Mucosa of gallbladder (tissue), 1 donor: ENCODE results near the gene PRDM16. TPM values are rescaled to one million over a fixed set of nuclear protein-coding genes. Genes with fewer than 3 reads are reported as not detected.
A peak's percentile ranks its signal among the peaks of the same experiment; 100 is the strongest.

Experiments used
- DNase-seq: peaks from one replicate; pipeline ENCODE4 v3.0.0-alpha.2; 2020; ENCODE audit warnings: low spot score
- total RNA-seq: library from RNA; stranded (reverse); gene quantifications from one replicate; pipeline ENCODE4 v1.2.1, GENCODE V29; 2021
- donor health status: DM: no; HTN: no; CAD: no.

PRDM16 gene
- total RNA-seq, 1 donor from 2014 or later = 29.3 TPM

GRCh38 chr1:3410142-3410925 is 341.3 kb downstream of the PRDM16 start:
- peak; percentile 43 for DNase-seq

- no peak for DNase-seq
These were observed 342.8 kb downstream of the PRDM16 start for GRCh38 chr1:3411806-3412205.

GRCh38 chr1:3412376-3412775 is 343.4 kb downstream of the PRDM16 start:
- DNase-seq = no peak

GRCh38 chr1:3413975-3414710 is 345.1 kb downstream of the PRDM16 start:
- DNase-seq = no peak

GRCh38 chr1:3415260-3416090 is 346.5 kb downstream of the PRDM16 start:
- DNase-seq = no peak

GRCh38 chr1:3417082-3417739 is 348.2 kb downstream of the PRDM16 start:
- peak; percentile 18 for DNase-seq

GRCh38 chr1:3417934-3418333 is 348.9 kb downstream of the PRDM16 start:
- DNase-seq = peak; percentile 42

GRCh38 chr1:3418600-3418999 is 349.6 kb downstream of the PRDM16 start:
- DNase-seq = no peak

GRCh38 chr1:3419415-3420204 is 350.6 kb downstream of the PRDM16 start:
- DNase-seq = peak; percentile 68

GRCh38 chr1:3420218-3420951 is 351.4 kb downstream of the PRDM16 start:
- DNase-seq = no peak

- DNase-seq = no peak
These were observed 353.6 kb downstream of the PRDM16 start for GRCh38 chr1:3422638-3423037.

GRCh38 chr1:3423245-3423829 is 354.3 kb downstream of the PRDM16 start:
- peak; percentile 94 for DNase-seq

- DNase-seq = no peak
These were observed 355.1 kb downstream of the PRDM16 start for GRCh38 chr1:3423896-3424611.

GRCh38 chr1:3425486-3426215 is 356.6 kb downstream of the PRDM16 start:
- DNase-seq = no peak

GRCh38 chr1:3426956-3427535 is 358.0 kb downstream of the PRDM16 start:
- no peak for DNase-seq

- DNase-seq = no peak
These were observed 359.0 kb downstream of the PRDM16 start for GRCh38 chr1:3427711-3428704.

- no peak for DNase-seq
These were observed 359.9 kb downstream of the PRDM16 start for GRCh38 chr1:3428899-3429298.
